Measurements from ENCODE around the gene THSD4.

- TF ChIP-seq CTCF (IDR thresholded peaks at IDR 0.05; ENCODE audit: low read length), result no peak
- TF ChIP-seq EZH2 (IDR thresholded peaks at IDR 0.05; ENCODE audit: borderline replicate concordance, low read length), result no peak
These were observed 365.3 kb downstream of the THSD4 start for GRCh38 chr15:71480556-71480955.
